ENCODE data around the gene AKAP17A. TPM values are rescaled to one million over a fixed set of nuclear protein-coding genes. Genes with fewer than 3 reads are reported as not detected.
A peak's percentile ranks its signal among the peaks of the same experiment; 100 is the strongest.

AKAP17A gene
- total and polyA plus RNA-seq, 2 of the 8 experiments (the other 6 are each of a cell fraction or from before 2014, with no cell fraction given), result 14.0 to 41.2 TPM

DNA sequence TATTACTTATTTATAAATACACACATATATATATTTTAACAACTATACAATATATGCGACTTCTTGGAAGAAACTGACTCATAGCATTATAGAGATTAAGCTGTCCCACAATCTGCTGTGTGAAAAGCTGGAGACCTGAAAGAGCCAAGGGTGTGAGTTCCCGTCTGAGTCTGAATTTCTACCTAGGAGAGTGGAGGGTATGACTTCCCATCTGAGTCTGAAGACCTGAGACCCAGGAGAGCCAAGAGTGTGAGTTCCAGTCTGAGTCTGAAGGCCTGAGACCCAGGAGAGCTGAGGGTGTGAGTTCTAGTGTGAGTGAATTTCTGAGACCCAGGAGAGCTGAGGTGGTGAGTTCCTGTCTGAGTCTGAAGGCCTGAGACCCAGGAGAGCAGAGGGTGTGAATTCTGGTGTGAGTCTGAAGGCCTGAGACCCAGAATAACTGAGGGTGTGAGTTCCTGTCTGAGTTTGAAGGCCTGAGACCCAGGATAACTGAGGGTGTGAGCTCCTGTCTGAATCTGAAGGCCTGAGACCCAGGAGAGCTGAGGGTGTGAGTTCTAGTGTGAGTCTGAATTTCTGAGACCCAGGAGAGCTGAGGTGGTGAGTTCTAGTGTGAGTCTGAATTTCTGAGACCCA lies 45.5 kb upstream of the AKAP17A start:
- H3K9ac ChIP-seq (replicated peaks in 1 of 4; ENCODE audit: extremely low read depth in 1 of 4, low read depth in 3 of 4, low read length in 3 of 4), result no peak overlapping the region
- no peak overlapping the region for H2AK5ac ChIP-seq (ENCODE audit: low read depth, low read length)
- no peak overlapping the region for H3K14ac ChIP-seq (ENCODE audit: insufficient read length)
- no peak overlapping the region for H2BK12ac ChIP-seq (ENCODE audit: low read depth, low read length)
- no peaks in the 10 kb centered on the region for H3K27me3 ChIP-seq (replicated peaks in 1 of 4; ENCODE audit: control insufficient read depth in 3 of 4, extremely low read depth in 1 of 4, insufficient read depth in 3 of 4, low read length in 3 of 4)
- H3K4ac ChIP-seq (replicated peaks; ENCODE audit: insufficient read length, low read depth, low read length), result no peak overlapping the region
- H3K9me3 ChIP-seq (ENCODE audit: insufficient read depth in 2 of 2, low read depth in 1 of 2, low read length in 1 of 2), result no peaks in the 10 kb centered on the region
- H3K79me1 ChIP-seq (ENCODE audit: low read depth, low read length), result no peaks in the 10 kb centered on the region
- no peaks in the 10 kb centered on the region for H4K20me1 ChIP-seq (replicated peaks in 1 of 2; ENCODE audit: control insufficient read depth in 1 of 2, insufficient read depth in 2 of 2, low read length in 2 of 2)
- H4K8ac ChIP-seq (ENCODE audit: extremely low read depth, insufficient read depth, low read length), result no peak overlapping the region
- WGBS, 2 experiments (ENCODE audit: extremely low coverage in 1 of 2, insufficient coverage in 1 of 2, insufficient read length in 1 of 2, insufficient replicate concordance in 2 of 2, low coverage in 1 of 2, low lambda C conversion rate in 2 of 2, missing lambda C conversion rate in 1 of 2), result 83% methylated on average over 2 of the region's 2 CpGs; no CpG with 5 or more reads in 1 of the 2 experiments
- H3K27ac ChIP-seq (ENCODE audit: low read depth, low read length), result no peak overlapping the region
- no peak overlapping the region for H4K5ac ChIP-seq (ENCODE audit: insufficient read length, low read depth, low read length)
- H3K23me2 ChIP-seq (ENCODE audit: low read depth, low read length), result no peaks in the 10 kb centered on the region
- H3K4me3 ChIP-seq (ENCODE audit: extremely low read depth in 1 of 4, insufficient read depth in 2 of 4, low read depth in 3 of 4, low read length in 4 of 4), result no peak overlapping the region
- ChIA-PET POLR2A (ENCODE audit: partially characterized antibody) (no interaction called here), CTCF (ENCODE audit: partially characterized antibody) (no interaction called here)
- H3K23ac ChIP-seq (ENCODE audit: insufficient read length), result no peak overlapping the region
- no peak overlapping the region for H2AFZ ChIP-seq (ENCODE audit: low read length)
- H3K4me1 ChIP-seq (replicated peaks in 1 of 4; ENCODE audit: control insufficient read depth in 3 of 4, insufficient read depth in 4 of 4, low read length in 3 of 4), result no peaks in the 10 kb centered on the region; a peak in 1 of 7 replicates
- peak in 1 of 2 experiments; percentile 13 for DNase-seq (ENCODE audit: low read depth in 1 of 2, low spot score in 2 of 2)
- H3K36me3 ChIP-seq (ENCODE audit: control insufficient read depth in 2 of 4, insufficient read depth in 4 of 4, low read length in 3 of 4), result no peaks in the 10 kb centered on the region
- no peak overlapping the region for H2BK15ac ChIP-seq (ENCODE audit: low read length)
- H2BK20ac ChIP-seq (ENCODE audit: low read length), result no peak overlapping the region
- H4K91ac ChIP-seq (replicated peaks; ENCODE audit: insufficient read length, low read length), result no peak overlapping the region
- FAIRE-seq, result no peak
- H3K4me2 ChIP-seq (ENCODE audit: insufficient read depth in 1 of 2, low read depth in 2 of 2, low read length in 2 of 2), result no peak overlapping the region
- no peak overlapping the region for H3K56ac ChIP-seq (replicated peaks; ENCODE audit: insufficient read length, low read depth, low read length)
- H2BK5ac ChIP-seq (ENCODE audit: low read depth, low read length), result no peak overlapping the region
- no peak overlapping the region for H2BK120ac ChIP-seq (replicated peaks; ENCODE audit: low read depth, low read length)
- no peaks in the 10 kb centered on the region for H3K79me2 ChIP-seq (ENCODE audit: control insufficient read depth in 1 of 2, insufficient read depth in 2 of 2, low read length in 2 of 2)
- H3K18ac ChIP-seq (ENCODE audit: extremely low read depth, low read length), result no peak overlapping the region
- TF ChIP-seq CBX5 (IDR thresholded peaks at IDR 0.05; ENCODE audit: low read depth, low read length) (no peak), RFX5 (IDR thresholded peaks at IDR 0.05; ENCODE audit: borderline replicate concordance, low read depth, low read length) (no peak), HDAC2 (IDR thresholded peaks at IDR 0.05; ENCODE audit: borderline replicate concordance in 1 of 2, low read depth in 2 of 2, low read length in 2 of 2) (no peak), BRCA1 (IDR thresholded peaks at IDR 0.05; ENCODE audit: low read depth, low read length) (no peak), TCF12 (IDR thresholded peaks at IDR 0.05; ENCODE audit: low read depth, low read length) (no peak), PHF8 (conservative IDR thresholded peaks at IDR 0.05; ENCODE audit: low read depth, low read length) (no peak), POLR2A (IDR thresholded peaks at IDR 0.05; ENCODE audit: control extremely low read depth in 1 of 2, low read depth in 2 of 2, low read length in 2 of 2) (no peak), ZNF274 (IDR thresholded peaks at IDR 0.05; ENCODE audit: borderline replicate concordance, extremely low read depth, low read length) (no peak), SRF (IDR thresholded peaks at IDR 0.05; ENCODE audit: low read depth, low read length) (no peak)
- TF ChIP-seq, protein P1, sequence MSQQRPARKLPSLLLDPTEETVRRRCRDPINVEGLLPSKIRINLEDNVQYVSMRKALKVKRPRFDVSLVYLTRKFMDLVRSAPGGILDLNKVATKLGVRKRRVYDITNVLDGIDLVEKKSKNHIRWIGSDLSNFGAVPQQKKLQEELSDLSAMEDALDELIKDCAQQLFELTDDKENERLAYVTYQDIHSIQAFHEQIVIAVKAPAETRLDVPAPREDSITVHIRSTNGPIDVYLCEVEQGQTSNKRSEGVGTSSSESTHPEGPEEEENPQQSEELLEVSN (IDR thresholded peaks at IDR 0.05), result no peak
- TF ChIP-seq, protein P2, sequence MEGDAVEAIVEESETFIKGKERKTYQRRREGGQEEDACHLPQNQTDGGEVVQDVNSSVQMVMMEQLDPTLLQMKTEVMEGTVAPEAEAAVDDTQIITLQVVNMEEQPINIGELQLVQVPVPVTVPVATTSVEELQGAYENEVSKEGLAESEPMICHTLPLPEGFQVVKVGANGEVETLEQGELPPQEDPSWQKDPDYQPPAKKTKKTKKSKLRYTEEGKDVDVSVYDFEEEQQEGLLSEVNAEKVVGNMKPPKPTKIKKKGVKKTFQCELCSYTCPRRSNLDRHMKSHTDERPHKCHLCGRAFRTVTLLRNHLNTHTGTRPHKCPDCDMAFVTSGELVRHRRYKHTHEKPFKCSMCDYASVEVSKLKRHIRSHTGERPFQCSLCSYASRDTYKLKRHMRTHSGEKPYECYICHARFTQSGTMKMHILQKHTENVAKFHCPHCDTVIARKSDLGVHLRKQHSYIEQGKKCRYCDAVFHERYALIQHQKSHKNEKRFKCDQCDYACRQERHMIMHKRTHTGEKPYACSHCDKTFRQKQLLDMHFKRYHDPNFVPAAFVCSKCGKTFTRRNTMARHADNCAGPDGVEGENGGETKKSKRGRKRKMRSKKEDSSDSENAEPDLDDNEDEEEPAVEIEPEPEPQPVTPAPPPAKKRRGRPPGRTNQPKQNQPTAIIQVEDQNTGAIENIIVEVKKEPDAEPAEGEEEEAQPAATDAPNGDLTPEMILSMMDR (IDR thresholded peaks at IDR 0.05; ENCODE audit: control extremely low read depth in 1 of 3, insufficient read depth in 1 of 3, low read depth in 1 of 3, low read length in 3 of 3), result no peak

Measured in H1 (cell line).